Measurements from ENCODE around the gene CDK11B. TPM values are rescaled to one million over a fixed set of nuclear protein-coding genes. Genes with fewer than 3 reads are reported as not detected.
"Not testable (repeated sequence)": the region's sequence is repeated elsewhere in the genome, so short reads cannot be mapped to it uniquely, and the experiment has no call there.

CDK11B gene
- total and polyA plus RNA-seq, 5 donors: 18.8 to 27.0 (median 19.9) TPM

DNA sequence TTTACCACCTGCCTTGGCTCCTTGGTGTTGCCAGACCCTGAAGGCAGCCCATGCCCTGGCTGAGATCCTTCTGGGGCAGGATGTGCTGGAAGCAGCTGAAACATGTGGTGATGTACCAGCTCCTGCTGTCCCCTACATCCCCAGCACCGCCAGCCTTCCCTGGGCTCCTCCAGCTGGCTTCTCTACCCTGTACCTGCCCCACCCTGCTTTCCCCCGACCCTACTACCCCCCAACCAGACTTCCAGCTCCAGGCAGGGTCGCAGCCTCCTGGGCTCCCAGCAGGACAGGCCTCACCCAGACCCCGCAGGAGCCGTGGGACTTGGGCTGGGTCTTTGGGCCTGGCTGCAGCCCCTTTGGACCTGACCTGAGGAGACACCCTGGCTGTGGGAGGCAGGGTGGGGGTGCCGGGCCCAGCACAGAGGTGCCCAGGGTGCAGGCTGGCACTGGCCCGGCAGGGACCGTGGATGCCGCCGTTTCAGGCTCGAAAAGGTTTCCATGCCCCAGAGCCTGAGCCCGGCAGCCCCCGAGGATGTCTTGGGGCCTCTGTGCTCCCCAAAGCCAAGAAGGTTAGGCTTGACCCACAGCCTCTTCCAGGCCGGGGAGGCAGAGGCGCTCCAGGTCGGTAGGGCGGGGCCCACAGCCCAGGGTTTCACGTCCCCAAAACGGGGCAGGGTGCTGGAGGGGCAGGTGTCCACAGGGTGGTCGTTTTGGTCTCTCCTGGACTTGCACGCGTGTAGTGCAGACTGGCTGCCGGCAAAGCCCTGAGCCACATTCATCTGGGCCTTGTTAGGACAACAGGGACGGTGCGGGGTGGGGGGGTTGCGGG, 38.8 kb upstream of the CDK11B start:
- DNase-seq: peak in 2 of 3 donors; percentile 23 to 44
- H3K4me1 ChIP-seq (ENCODE audit: control insufficient read depth, insufficient read depth, low read length); H3K9me3 ChIP-seq (ENCODE audit: control insufficient read depth, low read length); H3K27me3 ChIP-seq (ENCODE audit: control insufficient read depth, insufficient read depth); ATAC-seq; intact Hi-C loops (cut with DNase I); H3K4me3 ChIP-seq (ENCODE audit: low read length); H3K27ac ChIP-seq (ENCODE audit: low read length): not testable (repeated sequence)
- WGBS: 80% methylated on average over 20 of the region's 26 CpGs

DNA sequence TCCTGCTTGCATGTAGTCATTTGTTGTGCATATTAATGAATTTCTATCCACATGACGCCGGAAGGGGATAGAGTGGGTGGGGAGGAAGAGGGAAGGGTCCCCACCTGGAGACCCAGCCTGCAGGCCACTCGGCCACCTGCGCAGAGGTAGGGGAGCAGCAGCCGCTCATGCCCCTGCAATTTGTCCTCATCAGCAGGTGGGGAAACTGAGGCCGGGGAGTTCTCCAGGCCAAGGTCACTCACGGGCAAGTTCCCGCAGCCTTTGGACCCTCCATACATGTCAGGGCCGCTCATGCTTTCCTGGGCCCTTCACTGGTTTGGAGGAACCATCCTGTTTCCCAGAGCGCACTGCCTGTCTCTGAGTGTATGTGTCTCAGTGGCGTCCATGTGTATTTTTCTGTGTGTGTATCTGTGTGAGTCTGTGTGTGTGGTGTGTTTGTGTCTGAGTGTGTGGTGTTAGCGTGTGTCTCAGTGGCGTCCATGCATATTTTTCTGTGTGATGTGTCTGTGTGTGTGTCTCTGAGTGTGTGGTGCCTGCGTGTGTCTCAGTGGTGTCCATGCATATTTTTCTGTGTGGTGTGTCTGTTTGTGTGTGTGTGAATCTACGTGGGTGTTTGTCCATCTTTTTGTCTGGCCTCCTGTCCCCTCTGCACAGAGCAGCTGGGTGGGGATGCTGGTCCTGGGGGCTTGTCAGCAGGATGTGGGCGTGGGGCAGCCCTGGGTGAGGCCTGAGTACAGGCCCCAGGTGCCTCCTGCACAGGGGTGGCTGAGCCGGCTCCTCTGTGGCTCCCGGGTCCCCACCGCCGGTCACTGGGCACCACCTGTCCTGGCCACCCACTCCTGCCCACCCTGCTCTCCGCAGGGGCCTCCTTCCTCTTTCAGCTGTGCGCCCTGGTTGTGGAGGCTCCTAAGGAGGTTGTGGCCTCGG, 37.9 kb upstream of the CDK11B start:
- 92% methylated on average over 19 of the region's 23 CpGs for WGBS
- H3K27me3 ChIP-seq (ENCODE audit: control insufficient read depth, insufficient read depth); ATAC-seq; H3K27ac ChIP-seq (ENCODE audit: low read length); H3K4me1 ChIP-seq (ENCODE audit: control insufficient read depth, insufficient read depth, low read length); H3K9me3 ChIP-seq (ENCODE audit: control insufficient read depth, low read length); intact Hi-C loops (cut with DNase I); H3K4me3 ChIP-seq (ENCODE audit: low read length): not testable (repeated sequence)
- DNase-seq: peak in 2 of 3 donors; percentile 31 to 40

DNA sequence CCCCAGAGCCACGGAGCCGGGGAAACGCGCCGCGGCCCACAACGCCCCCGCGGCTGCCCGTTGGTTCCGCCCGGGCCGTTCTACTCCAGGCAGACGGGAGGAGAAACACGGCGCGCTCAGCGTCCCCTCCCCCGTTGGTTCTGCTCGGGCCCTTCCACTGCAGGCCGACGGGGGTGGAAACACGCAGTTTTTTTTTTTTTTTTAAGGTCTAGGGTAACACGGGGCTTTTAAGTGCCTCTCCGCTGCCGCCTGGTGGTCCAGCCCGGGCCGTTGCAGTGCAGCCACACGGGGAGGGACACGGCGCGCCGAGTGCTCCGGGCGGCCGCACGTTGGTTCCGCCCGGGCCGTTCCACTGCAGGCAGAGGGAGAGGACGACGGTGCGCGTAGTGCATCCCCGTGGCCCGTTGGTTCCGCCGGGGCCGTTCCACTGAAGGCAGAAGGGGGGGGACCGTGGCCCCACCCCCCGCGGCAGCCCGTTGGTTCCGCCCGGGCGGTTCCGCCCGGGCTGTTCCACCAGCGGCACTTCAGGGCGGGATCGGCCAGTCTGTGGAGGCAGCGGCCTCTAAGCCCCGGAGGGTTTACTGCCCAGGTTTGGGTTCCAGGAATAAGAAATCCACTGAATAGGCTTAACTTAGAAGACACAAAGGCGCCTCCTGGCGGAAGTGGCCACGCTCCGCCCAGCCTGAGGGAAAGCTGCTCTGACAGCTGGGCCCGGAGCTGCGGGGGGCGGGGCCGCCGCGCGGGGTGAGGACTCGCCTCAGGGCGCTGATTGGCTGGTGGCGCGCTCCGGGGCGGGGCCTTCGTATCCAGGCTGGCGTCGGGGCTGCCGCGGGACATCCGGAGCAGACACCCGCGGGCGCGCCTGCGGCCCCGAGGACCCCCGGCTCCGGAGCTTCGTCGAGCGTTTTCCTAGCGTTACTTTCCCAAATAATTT, 34.2 kb upstream of the CDK11B start, which contains the start of gene SLC35E2B:
TSS of gene SLC35E2B (minus strand) at position 82 of the 934 bp plus-strand sequence. CDS start 16,096 bp downstream, outside the sequence.
- intact Hi-C loops (cut with DNase I); H3K4me1 ChIP-seq (ENCODE audit: control insufficient read depth, insufficient read depth, low read length); H3K9me3 ChIP-seq (ENCODE audit: control insufficient read depth, low read length); H3K27me3 ChIP-seq (ENCODE audit: control insufficient read depth, insufficient read depth): not testable (repeated sequence)
- Histone ChIP-seq H3K4me3 (ENCODE audit: low read length) (peak within 1 kb of the TSS; percentile 58), H3K27ac (ENCODE audit: low read length) (peak within 1 kb of the TSS; percentile 77)
- under 1% methylated on average over 42 of the region's 98 CpGs for WGBS
- peak; percentile 96 for ATAC-seq
- peak; percentile 89 to 97 (median 95) for DNase-seq

DNA sequence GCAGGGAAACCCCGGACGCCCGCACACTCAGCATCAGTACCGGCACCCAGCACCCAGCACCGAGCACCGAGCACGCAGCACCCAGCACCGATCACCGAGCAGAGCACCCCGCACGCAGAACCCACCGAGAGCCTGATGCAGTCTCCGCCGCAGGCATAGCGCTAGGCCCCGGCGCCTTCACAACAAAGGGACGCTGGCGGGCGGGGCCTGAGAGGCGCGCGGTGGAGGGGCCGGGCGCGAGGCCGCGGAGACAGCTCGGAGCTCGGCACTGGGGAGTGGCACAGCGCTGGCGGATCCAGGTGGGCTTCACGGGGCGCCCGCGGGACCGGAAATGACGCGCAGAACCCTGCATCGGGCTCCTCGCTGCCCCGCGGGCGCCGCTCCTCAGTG, 33.5 kb upstream of the CDK11B start:
- peak overlapping the region; percentile 58 for H3K4me3 ChIP-seq (ENCODE audit: low read length)
- H3K9me3 ChIP-seq (ENCODE audit: control insufficient read depth, low read length); H3K27me3 ChIP-seq (ENCODE audit: control insufficient read depth, insufficient read depth); intact Hi-C loops (cut with DNase I); H3K4me1 ChIP-seq (ENCODE audit: control insufficient read depth, insufficient read depth, low read length): not testable (repeated sequence)
- DNase-seq (peak; percentile 42 to 92 (median 89)), ATAC-seq (peak; percentile 83)
- H3K27ac ChIP-seq (ENCODE audit: low read length): peak overlapping the region; percentile 77
- WGBS: under 1% methylated on average over 32 of the region's 45 CpGs

DNA sequence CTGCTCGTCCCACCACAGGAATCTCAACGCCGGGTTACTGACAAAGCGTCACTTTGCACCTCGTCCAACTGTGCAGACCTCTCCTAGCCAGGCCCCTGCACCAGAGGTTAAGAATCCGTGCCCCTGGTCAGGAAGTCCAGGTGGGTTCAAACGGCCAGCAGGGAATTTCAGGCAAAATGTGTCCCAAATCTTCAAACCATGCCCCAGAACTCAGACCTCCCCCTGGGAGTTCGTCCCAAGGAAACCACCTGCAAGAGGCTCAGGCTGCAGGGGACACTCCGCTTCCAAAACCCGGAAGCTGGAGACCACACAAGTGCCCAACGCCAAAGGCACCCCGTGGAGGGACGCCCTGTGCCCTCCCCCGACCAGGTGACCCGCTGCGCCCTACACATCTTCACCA, 32.6 kb upstream of the CDK11B start:
- 0% methylated on average over 3 of the region's 16 CpGs for WGBS
- H3K27ac ChIP-seq (ENCODE audit: low read length); ATAC-seq; H3K4me1 ChIP-seq (ENCODE audit: control insufficient read depth, insufficient read depth, low read length); H3K9me3 ChIP-seq (ENCODE audit: control insufficient read depth, low read length); H3K27me3 ChIP-seq (ENCODE audit: control insufficient read depth, insufficient read depth); intact Hi-C loops (cut with DNase I); H3K4me3 ChIP-seq (ENCODE audit: low read length): not testable (repeated sequence)
- DNase-seq: peak in 1 of 3 donors; percentile 2

- ATAC-seq; H3K4me3 ChIP-seq (ENCODE audit: low read length); H3K4me1 ChIP-seq (ENCODE audit: control insufficient read depth, insufficient read depth, low read length); intact Hi-C loops (cut with DNase I); H3K27ac ChIP-seq (ENCODE audit: low read length); H3K9me3 ChIP-seq (ENCODE audit: control insufficient read depth, low read length); H3K27me3 ChIP-seq (ENCODE audit: control insufficient read depth, insufficient read depth): not testable (repeated sequence)
- WGBS: 93% methylated on average over 7 of the region's 7 CpGs
- peak in 1 of 3 donors; percentile 7 for DNase-seq
Observed at GRCh38 chr1:1689526-1689925, 30.7 kb upstream of the CDK11B start.

GRCh38 chr1:1687846-1688245, 29.0 kb upstream of the CDK11B start:
- peak in 2 of 3 donors; percentile 3 to 4 for DNase-seq
- no peaks in the 10 kb centered on the region for H3K9me3 ChIP-seq (ENCODE audit: control insufficient read depth, low read length)
- no peak overlapping the region for H3K4me3 ChIP-seq (ENCODE audit: low read length)
- intact Hi-C loops (cut with DNase I): no loop called here
- no peak for ATAC-seq
- H3K27ac ChIP-seq (ENCODE audit: low read length): no peak overlapping the region
- H3K4me1 ChIP-seq (ENCODE audit: control insufficient read depth, insufficient read depth, low read length): no peaks in the 10 kb centered on the region
- no peaks in the 10 kb centered on the region for H3K27me3 ChIP-seq (ENCODE audit: control insufficient read depth, insufficient read depth)
- WGBS: 96% methylated on average over 9 of the region's 9 CpGs

DNA sequence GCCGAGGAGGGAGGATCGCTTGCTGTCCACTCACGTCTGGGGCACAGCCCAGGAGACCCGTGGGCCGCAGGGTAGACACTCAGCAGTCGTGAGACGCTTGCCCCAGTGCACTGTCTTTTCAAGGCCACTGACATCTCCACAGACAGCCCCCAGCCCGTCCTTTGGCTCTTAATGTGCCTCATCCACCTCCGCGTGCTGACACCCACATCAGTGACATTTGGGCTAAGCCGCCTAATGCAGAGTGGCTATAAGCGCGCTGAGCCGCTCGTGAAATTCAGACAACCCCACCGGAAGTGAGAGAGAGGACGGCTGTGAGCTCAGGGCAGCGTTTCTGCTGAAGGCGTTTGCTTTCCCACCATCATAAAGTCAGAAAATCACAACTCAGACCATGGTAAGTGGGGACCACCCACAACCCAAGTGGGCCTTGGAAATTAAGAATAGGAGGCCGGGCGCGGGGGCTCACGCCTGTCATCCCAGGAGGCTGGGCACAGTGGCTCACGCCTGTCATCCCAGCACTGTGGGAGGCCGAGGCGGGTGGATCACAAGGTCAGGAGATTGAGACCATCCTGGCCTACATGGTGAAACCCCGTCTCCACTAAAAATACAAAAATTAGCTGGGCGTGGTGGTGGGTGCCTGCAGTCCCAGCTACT, 25.4 kb upstream of the CDK11B start:
- H3K9me3 ChIP-seq (ENCODE audit: control insufficient read depth, low read length): no peaks in the 10 kb centered on the region
- H3K27me3 ChIP-seq (ENCODE audit: control insufficient read depth, insufficient read depth): no peaks in the 10 kb centered on the region
- WGBS: 90% methylated on average over 28 of the region's 28 CpGs
- DNase-seq (peak in 2 of 3 donors; percentile 7 to 41), ATAC-seq (no peak)
- H3K4me3 ChIP-seq (ENCODE audit: low read length): no peak overlapping the region
- H3K27ac ChIP-seq (ENCODE audit: low read length): no peak overlapping the region
- intact Hi-C loops (cut with DNase I): no loop called here
- H3K4me1 ChIP-seq (ENCODE audit: control insufficient read depth, insufficient read depth, low read length): no peaks in the 10 kb centered on the region

GRCh38 chr1:1683104-1683905, 24.5 kb upstream of the CDK11B start:
- H3K4me1 ChIP-seq (ENCODE audit: control insufficient read depth, insufficient read depth, low read length): no peaks in the 10 kb centered on the region
- H3K9me3 ChIP-seq (ENCODE audit: control insufficient read depth, low read length): no peaks in the 10 kb centered on the region
- ATAC-seq (no peak), DNase-seq (peak in 2 of 3 donors; percentile 8 to 25)
- H3K27ac ChIP-seq (ENCODE audit: low read length): no peak overlapping the region
- H3K27me3 ChIP-seq (ENCODE audit: control insufficient read depth, insufficient read depth): no peaks in the 10 kb centered on the region
- intact Hi-C loops (cut with DNase I): no loop called here
- 72% methylated on average over 26 of the region's 26 CpGs for WGBS
- no peak overlapping the region for H3K4me3 ChIP-seq (ENCODE audit: low read length)

Data from right cardiac atrium (tissue), 5 donors.